NCI-H510A treated with DMSO at 0.1 percent for 48 hours (cell line): ENCODE data around the gene PRPSAP2.
A peak's percentile ranks its signal among the peaks of the same experiment; 100 is the strongest.
"Not testable (repeated sequence)": the region's sequence is repeated elsewhere in the genome, so short reads cannot be mapped to it uniquely, and the experiment has no call there.

ENCODE experiments used
- DNase-seq: peaks from one replicate; lab custom pipeline; 2025; lab: John Stamatoyannopoulos, UW

Gene PRPSAP2

DNA sequence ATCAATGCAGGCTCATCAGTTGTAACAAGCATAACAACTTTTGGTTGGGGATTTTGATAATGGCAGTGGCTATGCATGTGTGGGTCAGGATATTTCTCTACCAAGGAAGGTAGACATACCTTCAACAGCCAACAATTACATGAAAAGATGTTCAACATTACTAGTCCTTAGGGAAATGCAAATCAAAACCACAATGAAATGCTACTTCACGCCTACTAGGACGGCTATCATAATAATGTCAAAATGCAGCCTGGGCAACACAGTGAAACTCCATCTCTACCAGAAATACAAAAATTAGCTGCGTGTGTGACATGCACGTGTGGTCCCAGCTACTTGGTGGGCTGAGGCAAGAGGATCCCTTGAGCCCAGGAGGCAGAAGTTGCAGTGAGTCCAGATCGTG lies 86.7 kb downstream of the PRPSAP2 start:
- DNase-seq = no peak

DNA sequence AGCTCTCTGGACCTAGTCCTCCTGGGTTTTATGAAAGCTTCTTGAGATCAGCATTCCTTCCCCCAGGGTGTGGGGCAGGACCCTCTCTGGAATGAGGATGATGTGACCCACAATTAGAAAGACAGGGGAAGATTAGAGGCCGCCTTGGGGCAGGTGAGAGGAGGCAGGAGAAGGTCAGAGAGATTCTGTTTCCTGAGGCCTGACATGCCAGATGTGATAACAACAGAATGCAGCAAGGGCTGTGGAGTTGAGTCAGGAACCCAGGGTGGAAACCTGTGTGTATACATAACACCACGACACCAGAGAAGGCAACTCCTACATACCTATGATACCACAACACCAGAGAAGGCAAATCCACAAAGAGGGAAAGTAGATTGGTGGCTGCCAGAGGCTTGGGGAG lies 88.6 kb downstream of the PRPSAP2 start:
- peak; percentile 11 for DNase-seq

DNA sequence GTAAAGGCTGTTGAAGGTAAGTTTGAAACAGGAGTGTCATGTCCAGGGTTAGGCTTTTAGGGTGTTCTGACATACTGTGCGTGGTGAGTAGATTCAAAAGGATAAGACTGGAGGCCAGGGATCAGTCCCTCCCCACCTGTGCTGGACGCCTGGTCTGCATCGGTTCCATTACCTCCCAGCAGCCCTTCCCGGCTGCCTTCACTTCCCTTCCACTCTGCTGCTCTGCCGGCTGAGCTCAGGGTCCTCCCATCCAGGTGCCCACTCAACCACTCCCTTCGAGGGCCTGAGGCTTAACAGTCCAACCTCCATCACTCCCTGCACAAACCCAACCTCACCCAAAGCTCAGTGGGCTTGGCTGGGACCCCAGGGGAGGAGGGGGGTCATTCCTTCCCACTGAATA lies 89.9 kb downstream of the PRPSAP2 start:
- no peak for DNase-seq

DNA sequence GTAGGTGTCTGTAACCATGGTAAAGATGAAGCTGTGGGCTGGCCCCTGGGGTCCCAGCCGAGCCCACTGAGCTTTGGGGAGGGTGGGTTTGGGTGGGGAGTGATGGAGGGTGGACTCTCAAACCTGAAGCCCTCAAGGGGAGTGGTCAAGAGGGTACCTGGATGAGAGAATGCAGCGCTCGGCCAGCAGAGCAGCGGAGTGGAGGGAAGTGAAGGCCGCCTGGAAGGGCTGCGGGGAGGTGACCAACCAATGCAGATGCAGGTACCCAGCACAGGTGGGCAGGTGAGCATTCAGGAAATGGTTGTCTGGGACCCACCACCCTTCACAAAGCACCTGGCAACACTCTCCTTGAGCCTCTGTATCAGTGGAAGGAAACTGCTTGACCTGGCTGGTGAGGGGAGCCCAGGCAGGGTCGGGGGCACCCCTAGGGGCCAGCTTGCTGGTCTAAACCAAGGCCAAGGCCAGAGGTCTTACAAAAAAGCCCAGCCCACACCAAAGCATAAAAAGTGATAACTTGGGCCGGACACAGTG lies 90.6 kb downstream of the PRPSAP2 start:
- DNase-seq = no peak

DNA sequence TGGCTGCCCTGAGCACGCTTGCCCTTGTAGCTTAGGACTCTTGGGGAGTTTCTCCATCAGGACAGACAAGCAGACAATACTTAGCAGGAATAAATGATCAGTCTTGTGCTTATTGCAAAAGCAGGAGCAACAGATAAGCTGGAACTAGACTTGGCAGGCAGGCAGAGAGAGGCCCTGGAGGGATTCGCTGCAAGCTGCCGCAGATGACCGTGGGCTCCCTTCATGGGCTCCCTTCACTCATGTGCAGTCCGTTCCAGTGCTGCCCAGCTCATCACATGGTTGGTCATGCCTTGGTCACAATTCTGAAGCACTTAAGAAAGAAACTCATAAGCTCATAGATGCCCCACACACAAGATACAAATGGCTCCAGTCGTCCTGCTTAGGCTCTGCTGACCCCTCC lies 91.6 kb downstream of the PRPSAP2 start:
- DNase-seq = no peak

DNA sequence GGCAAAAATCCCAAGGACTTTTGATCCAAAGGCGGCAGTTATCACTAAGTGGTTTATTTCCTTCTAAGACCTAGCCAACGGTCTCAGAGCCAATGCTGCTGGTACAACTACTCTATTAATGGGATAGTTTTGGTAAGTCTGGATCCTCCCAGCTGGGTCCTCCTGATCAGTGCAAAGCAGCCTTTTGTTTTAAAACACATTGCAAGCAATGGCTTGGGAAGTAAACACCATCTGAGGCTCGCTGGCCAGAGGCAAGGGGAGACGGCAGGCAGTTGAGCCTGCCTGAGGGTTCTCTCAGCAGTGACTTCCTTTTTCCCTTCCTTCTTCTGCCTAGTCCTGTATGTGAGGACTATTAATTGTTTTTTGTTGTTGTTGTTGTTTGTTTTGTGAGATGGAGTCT lies 92.4 kb downstream of the PRPSAP2 start:
- no peak for DNase-seq

DNA sequence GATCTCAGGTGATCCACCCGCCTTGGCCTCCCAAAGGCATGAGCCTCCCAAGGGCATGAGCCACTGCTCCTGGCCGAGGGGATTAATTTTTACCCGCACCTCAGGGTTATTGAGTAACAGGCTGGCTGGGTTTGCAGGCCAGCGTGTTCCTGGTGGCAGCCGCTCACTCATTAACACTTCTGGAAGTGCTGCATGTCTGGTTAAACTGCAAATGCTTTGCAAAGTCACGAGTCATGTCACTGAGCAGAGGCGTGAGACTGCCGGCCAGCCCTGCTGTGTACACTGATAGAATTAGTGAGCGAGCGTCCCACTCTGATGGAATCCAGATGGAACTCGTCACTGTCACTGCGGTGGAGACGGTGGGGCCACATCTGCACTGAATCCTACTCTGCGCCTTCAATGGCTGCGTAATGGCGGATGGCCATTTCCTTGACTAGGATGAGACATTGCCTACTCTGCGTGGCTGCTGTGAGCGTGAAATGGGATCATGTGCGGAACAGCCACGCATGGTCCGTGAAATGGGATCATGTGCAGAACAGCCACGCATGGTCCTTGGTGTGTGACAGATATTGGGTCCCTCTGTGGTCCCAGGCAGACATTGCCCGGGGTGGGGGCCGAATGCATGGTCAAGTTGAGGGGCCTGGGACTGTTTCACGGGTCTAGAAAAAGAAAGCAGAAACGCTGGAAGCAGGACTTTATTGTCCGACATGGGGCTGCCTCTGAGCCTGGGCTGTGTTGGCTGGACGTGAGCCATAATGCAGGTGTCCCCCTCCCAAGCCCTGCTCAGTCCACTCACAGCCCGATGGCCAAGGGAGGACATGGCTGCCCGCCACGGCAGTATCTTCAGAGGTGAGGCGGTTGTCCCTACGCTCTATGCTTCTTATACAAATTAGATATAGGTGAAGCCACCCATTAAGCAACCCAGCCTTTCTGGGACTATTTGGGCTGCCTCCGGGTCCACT lies 93.3 kb downstream of the PRPSAP2 start:
- no peak for DNase-seq

DNA sequence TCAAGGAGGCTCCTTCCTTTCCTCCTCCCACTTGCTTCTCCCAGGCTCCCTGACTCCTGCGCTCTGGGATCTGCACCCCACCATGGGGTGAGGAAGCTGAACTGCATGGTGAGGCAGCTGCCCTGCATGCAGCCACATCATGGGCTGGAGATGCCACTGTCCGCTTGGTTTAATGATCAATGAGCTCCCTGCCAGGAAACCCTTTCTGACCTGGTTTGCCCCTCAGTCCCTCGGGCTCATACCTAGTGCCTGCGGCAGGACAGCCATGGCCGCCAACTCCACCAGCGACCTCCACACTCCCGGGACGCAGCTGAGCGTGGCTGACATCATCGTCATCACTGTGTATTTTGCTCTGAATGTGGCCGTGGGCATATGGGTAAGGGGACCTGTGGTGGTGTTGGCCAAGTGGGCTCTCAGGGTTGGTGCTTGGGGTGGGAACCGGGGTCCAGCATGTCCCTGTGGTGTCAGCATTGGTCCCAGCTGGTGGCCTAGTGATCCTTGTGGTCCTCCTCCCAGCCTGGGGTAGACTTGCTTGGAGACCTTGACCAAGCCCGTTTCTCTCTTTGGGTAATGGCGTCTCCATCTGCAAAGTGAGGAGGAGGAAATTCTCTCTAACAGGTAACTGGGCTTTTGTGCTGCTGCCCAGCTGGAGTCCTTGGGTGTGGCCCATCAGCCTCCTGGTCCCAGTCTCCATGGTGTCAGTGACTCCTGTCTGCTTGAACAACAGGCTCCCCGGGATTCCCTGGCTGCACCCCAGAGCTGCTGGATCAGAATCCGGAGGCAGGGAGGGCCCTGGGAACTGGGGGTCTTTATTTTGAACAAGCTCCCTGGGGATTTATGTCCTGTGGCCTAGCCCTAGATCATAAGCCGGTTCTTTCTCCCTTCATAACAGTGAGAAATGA lies 94.3 kb downstream of the PRPSAP2 start, which contains the start of gene SLC5A10:
Gene SLC5A10 (plus strand): TSS at position 225 of the 902 bp plus-strand sequence. CDS start 41 bp downstream, at position 266.
- DNase-seq = no peak

DNA sequence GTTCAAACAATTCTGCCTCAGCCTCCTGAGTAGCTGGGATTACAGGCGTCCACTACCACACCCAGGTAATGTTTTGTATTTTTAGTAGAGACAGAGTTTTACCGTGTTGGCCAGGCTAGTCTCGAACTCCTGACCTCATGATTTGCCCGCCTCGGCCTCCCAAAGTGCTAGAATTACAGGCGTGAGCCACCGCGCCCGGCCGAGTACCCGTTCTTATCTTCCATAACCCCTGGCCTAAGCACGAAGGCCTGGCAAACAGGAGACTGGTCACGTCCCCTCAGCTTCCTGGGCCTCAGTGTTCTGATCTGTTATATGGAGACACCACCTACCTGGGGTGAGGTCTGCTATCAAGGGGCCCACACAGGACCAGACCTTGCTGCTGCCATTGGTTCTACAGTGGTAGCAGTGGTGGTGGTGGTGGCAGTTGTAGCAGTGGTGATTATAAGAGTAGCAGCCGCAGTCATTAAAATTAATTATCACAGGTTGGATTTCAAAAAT lies 95.3 kb downstream of the PRPSAP2 start:
- no peak for DNase-seq

DNA sequence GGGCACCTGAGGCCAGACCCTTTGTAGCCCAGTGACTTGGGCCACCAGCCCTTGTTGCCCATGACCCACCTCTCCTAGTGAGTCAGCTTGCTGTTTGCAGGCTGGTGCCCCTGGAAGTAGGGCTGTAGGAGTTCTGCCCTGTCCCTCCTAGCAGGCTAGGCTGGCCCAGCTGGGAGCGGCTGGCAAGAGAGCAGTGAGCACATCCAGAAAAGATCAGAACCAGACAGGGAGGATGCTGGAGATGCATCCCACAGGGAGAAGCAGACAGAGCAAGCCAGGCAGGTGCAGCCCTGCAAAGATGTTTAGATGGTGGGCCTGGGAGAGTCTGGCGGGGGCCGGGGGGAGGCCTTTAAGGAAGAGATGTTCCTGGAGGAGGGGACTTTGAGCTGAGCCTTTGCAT lies 96.4 kb downstream of the PRPSAP2 start:
- no peak for DNase-seq

DNA sequence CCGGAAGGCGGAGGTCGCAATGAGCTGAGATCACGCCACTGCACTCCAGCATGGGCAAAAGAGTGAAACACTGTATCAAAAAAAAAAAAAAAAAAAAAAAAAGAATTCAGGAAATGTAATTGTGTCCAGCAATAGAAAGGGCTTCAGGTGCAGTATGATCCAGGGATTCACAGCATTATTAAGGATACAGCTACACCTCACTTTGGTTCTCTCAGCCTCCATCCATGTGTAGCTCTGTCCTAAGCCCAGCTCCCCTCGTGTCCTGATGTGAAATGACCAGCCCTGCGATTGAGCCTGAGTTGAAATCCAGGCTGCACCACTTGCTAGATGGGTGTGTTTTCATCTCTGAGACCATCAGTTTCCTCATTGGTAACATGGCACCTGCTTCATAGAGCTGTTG lies 97.1 kb downstream of the PRPSAP2 start:
- DNase-seq = no peak

DNA sequence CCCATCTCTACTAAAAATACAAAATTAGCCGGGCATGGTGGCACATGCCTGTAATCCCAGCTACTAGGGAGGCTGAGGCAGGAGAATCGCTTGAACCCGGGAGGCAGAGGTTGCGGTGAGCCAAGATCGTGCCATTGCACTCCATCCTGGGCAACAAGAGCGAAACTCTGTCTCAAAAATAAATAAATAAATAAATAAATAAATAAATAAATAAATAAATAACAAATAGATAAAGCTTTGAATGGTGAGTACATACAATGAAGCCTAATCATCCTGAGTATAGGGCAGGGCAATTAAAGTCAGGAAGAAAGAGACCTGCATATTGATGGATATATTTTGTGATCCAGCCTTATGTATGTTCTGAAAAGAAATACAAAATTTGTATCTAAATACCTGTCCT lies 98.1 kb downstream of the PRPSAP2 start:
- DNase-seq = not testable (repeated sequence)

DNA sequence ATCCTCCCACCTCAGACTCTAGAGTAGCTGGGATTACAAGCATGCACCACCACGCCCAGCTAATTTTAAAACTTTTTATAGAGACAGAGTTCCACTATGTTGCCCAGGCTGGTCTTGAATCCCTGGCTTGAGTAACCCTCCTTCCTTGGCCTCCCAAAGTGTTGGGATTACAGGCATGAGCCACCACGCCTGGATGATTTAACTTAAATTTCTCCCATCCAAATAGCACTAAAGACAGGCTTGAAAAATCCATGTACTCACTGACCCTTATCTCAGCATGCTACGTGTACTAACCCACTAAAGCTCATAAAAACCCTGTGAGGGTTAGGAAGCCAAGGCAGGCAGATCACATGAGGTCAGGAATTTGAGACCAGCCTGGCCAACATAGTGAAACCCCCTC lies 98.7 kb downstream of the PRPSAP2 start:
- DNase-seq = no peak

DNA sequence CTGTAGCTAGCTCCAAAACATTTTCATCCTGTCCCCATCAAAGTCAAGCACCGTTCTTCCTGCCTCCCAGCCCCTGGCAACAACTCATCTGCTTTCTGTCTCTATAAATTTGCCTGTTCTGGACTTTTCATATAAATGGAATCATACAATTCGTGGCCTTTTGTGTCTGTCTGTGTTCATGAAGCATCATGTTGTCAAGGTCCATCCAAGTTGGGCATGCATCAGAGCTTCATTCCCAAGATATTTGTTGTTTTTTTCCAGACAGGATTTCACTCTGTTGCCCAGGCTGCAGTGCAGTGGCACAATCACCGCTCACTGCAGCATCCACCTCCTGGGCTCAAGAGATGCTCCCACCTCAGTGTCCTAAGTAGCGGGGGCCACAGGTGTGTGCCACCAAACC lies 99.9 kb downstream of the PRPSAP2 start:
- DNase-seq = no peak

DNA sequence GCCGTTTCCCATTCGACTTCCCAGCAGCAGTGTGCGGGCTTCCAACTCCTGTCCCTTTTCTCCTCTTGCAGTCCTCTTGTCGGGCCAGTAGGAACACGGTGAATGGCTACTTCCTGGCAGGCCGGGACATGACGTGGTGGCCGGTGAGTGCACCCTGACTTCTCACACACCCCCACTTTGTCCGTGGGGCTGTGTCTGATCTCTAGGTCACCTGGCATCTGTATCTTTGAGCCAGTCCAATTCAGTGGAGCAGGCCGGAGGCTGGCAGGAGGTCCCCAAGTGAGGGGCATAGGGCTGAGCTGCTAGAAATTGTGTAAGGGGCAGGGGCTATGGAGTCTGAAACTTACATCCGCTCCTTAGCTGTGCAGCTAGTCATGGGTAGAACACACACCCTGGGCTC lies 100.7 kb downstream of the PRPSAP2 start:
- DNase-seq = no peak

DNA sequence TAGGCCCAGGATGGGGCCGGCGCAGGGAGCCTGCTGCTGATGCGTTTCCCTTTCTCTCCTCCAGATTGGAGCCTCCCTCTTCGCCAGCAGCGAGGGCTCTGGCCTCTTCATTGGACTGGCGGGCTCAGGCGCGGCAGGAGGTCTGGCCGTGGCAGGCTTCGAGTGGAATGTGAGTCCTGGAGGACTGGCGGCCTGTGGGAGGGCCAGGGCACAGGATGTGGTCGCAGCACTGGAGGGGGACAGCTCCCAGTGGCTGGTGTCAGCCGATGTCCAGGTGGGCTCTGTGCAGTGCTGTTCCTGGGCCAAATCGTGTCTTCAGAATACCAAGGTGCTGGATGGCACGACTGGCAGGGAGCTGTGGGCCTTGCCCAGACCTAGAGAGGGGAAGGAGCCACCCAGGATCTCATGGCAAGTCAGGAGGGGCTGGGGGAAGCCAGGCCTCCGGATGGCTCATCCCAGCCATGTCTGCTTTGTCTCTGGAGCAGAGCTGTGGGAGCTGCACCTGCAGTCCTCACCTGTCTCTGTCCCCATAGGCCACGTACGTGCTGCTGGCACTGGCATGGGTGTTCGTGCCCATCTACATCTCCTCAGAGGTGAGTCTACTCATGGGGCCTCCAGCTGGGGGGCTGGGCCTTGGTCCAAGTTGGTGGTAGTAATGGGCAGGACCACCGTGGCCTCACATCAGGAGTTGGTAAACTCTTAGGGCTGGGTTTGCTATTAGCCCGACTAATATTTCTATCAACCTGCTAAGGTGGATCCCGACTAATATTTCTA lies 101.3 kb downstream of the PRPSAP2 start:
- DNase-seq = no peak

DNA sequence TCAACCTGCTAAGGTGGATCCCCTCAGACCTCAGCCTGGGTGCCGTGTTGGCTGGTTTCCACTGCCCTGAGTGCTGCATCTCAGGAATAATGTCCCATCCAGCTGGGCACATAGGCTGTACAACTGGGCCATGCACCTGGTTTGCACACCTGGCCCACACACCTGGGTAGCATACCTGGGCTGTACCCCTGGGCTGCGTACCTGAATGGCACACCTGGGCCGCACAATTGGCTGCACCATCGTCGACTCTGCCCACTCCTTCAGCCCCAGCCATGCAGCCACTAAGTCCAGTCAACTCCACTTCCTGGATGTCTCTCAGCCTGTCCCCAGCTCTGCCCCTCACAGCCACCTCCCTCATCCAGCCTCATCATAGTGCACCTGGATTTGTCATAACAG lies 101.9 kb downstream of the PRPSAP2 start:
- DNase-seq = no peak

DNA sequence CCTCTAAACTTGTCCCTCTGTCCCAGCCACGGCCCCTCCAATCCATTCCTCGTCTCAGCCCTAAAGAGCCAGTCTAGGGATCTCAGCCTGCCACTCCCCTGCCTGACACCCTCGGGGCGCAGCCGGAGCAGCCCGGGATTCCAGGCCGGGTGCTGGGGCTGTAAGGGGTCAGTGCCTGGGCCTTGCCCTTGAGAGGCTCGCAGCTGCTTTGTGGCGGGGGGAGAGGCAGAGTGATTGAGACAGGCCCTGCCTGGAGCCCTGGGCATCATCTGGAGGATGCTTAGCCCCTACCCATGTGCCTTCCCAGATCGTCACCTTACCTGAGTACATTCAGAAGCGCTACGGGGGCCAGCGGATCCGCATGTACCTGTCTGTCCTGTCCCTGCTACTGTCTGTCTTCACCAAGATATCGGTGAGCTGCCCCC lies 102.3 kb downstream of the PRPSAP2 start:
- no peak for DNase-seq

DNA sequence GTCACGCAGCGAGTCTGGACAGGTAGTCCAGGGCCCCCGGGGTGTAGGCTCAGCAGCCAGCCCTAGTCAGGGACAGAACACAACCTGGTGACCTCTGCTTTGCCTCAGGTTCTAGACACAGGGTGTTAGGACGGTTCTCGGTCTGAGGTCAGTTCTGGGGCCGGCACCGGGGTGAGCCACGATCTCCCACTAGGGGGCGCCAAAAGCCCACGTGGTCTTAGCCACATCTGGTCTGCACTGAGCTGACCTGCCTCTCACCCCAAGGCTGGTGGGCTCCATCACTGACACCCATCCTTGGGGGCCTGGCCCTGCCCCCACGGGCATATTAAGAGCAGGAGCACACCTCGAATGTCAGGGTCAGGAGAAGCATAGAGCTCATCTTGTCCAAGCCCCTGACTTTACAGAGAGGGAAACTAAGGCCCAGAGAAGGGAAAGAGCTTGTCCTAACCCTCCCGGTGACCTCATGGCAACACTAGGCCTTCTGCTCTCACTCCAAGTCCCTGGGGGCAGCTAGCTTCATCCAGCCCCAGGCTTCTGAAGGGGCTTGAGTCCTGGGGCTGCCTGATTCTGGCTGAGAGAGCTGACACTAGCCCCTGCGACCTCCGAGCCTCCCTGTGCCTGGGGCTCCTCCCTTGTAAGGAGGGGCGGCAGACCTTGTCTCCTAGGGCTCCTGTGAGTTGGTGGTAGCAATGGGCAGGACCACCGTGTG lies 103.0 kb downstream of the PRPSAP2 start:
- DNase-seq = peak; percentile 73

DNA sequence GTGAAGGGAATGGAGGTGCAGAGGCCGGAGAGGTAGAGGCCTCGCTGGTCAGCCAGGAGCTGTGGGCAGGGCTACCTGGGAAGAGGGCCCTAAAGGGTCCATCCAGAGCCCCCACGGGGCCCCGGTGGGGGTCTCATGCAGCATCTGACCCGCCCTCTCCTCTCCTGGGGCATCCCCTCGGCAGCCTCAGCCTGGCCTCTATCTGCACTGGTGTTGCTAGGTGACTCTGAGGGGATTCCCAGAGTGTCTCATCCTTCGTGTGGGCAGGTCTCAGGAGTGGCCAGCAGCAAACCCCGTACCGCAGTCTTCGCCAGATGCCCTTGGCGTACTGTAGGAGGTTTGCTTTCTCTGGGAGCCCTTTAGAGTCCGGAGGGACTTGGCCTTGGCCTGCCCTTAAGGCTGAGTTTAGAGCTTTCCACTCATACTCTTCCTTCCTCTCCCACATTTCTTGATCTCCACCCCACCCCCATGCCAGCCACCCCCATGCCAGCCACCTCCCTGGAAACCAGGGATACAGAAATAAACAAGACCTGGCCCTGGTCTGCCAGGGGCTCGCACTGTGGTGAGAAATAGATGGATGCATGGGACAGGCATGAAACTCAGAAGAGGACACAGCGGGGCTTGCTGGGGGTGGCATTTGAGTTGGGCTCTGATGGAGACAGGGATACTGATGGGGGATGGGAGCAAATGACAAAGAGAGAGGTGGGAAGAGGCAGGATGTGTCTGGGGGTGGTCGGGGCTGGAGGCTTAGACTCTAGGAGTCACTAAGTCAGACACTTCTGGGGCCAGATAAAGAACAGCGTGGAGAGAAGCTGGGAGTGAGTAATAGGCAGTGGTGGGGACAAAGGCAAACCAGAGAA lies 103.9 kb downstream of the PRPSAP2 start:
- DNase-seq = no peak
